Measurements from ENCODE around the gene GJA5. TPM values are rescaled to one million over a fixed set of nuclear protein-coding genes. Genes with fewer than 3 reads are reported as not detected.

The GJA5 gene
- total RNA-seq, 1 experiment from 2014 or later: not detected

DNA sequence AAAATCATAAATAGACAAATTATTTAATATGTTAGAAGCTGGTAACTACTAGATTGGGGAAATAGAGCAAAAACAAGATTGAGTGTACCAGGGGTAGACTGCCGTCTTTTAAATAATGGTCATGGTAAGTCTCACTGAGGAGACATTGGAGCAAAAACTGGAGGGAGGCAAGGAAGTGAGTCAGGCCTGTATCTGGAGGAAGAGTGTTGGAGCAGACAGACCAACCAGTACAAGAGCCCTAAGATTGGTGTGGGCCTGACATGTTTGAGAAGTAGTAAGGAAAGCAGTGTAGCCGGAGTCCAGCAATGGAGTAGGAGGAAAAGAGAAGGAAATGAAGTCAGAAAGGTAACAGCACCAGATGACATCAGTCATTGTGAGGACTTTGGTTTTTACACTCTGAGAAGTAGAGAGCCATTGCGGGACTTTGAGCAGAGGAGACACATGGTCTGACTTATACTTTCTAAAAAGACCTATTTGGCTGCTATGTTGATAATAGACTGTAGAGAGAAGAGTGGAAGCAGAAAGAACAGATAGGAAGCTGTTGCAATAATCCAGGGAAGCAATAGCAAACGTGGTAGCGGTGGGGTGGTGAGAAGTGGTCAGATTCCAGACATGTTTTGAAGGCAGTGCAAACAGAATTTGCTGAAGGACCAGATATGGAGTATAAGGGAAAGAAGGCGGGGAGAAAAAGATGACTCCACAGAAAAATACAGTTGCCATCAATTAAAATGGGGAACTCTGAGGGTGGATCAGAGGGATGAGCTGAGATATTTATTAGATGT is 44.7 kb upstream of the GJA5 start:
- Histone ChIP-seq H3K9me3 (ENCODE audit: control insufficient read depth, insufficient read depth, low read depth, low read length) (no peaks in the 10 kb centered on the region), H3K4me1 (ENCODE audit: control insufficient read depth, insufficient read depth, low read length) (no peaks in the 10 kb centered on the region), H3K4me3 (ENCODE audit: low read depth in 2 of 2, low read length in 2 of 2) (no peak overlapping the region), H3K36me3 (ENCODE audit: control insufficient read depth, insufficient read depth, low read length) (no peaks in the 10 kb centered on the region), H3K27me3 (ENCODE audit: control insufficient read depth, insufficient read depth, low read length) (0 out of 2 replicates have a peak, but pooled peaks cover 3% of the 10 kb centered on the region), H3K27ac (ENCODE audit: low read length) (no peak overlapping the region)
- DNase-seq (ENCODE audit: low read depth, low spot score): no peak
- TF ChIP-seq SIN3A (IDR thresholded peaks at IDR 0.05; ENCODE audit: borderline replicate concordance, insufficient read depth, low read depth, low read length): no peak
- TF ChIP-seq, protein P1, sequence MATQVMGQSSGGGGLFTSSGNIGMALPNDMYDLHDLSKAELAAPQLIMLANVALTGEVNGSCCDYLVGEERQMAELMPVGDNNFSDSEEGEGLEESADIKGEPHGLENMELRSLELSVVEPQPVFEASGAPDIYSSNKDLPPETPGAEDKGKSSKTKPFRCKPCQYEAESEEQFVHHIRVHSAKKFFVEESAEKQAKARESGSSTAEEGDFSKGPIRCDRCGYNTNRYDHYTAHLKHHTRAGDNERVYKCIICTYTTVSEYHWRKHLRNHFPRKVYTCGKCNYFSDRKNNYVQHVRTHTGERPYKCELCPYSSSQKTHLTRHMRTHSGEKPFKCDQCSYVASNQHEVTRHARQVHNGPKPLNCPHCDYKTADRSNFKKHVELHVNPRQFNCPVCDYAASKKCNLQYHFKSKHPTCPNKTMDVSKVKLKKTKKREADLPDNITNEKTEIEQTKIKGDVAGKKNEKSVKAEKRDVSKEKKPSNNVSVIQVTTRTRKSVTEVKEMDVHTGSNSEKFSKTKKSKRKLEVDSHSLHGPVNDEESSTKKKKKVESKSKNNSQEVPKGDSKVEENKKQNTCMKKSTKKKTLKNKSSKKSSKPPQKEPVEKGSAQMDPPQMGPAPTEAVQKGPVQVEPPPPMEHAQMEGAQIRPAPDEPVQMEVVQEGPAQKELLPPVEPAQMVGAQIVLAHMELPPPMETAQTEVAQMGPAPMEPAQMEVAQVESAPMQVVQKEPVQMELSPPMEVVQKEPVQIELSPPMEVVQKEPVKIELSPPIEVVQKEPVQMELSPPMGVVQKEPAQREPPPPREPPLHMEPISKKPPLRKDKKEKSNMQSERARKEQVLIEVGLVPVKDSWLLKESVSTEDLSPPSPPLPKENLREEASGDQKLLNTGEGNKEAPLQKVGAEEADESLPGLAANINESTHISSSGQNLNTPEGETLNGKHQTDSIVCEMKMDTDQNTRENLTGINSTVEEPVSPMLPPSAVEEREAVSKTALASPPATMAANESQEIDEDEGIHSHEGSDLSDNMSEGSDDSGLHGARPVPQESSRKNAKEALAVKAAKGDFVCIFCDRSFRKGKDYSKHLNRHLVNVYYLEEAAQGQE (IDR thresholded peaks at IDR 0.05; ENCODE audit: insufficient read depth in 1 of 2, low read depth in 2 of 2, low read length in 1 of 2): no peak
- TF ChIP-seq TCF7L2 (IDR thresholded peaks at IDR 0.05; ENCODE audit: low read depth, low read length): no peak
- TF ChIP-seq, protein P2, sequence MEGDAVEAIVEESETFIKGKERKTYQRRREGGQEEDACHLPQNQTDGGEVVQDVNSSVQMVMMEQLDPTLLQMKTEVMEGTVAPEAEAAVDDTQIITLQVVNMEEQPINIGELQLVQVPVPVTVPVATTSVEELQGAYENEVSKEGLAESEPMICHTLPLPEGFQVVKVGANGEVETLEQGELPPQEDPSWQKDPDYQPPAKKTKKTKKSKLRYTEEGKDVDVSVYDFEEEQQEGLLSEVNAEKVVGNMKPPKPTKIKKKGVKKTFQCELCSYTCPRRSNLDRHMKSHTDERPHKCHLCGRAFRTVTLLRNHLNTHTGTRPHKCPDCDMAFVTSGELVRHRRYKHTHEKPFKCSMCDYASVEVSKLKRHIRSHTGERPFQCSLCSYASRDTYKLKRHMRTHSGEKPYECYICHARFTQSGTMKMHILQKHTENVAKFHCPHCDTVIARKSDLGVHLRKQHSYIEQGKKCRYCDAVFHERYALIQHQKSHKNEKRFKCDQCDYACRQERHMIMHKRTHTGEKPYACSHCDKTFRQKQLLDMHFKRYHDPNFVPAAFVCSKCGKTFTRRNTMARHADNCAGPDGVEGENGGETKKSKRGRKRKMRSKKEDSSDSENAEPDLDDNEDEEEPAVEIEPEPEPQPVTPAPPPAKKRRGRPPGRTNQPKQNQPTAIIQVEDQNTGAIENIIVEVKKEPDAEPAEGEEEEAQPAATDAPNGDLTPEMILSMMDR (IDR thresholded peaks at IDR 0.05): no peak
- TF ChIP-seq POLR2AphosphoS5 (IDR thresholded peaks at IDR 0.05; ENCODE audit: low read depth, low read length): no peak
- POLR2A ChIA-PET: no interaction called here
- CTCF ChIA-PET: no interaction called here
- in situ Hi-C loops (cut with HindIII; ENCODE audit: low pct_unique_long_range_greater_than_20kb, low sequenced_read_pairs) (no loop called here), intact Hi-C loops (cut with micrococcal nuclease; ENCODE audit: unreplicated experiment) (no loop called here)
- BruUV-seq (replicated peaks): no TSS peak
- ATAC-seq: no peak

DNA sequence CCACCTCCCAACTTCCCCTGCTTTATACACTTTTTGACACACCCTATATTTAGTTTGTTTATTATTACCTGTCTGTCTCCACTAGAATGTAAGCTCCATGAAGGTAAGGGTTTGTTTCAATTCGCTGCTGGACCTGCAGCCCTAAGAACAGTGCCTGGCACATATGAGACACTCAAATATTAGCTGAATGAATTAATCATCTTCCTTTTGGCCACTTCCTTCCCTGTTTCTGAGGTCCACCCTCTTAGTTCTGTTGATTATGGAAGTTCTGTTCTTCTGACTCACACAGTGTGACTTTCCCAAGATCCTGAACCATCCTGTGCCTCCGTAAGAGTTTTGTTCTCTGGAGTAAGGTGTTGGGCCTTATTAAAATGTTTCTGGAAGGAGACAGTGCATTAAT is 40.4 kb upstream of the GJA5 start:
- no peak overlapping the region for H3K4me3 ChIP-seq (ENCODE audit: low read depth in 2 of 2, low read length in 2 of 2)
- no peaks in the 10 kb centered on the region for H3K36me3 ChIP-seq (ENCODE audit: control insufficient read depth, insufficient read depth, low read length)
- DNase-seq (ENCODE audit: low read depth, low spot score) (no peak), ATAC-seq (no peak)
- in situ Hi-C loops (cut with HindIII; ENCODE audit: low pct_unique_long_range_greater_than_20kb, low sequenced_read_pairs) (no loop called here), intact Hi-C loops (cut with micrococcal nuclease; ENCODE audit: unreplicated experiment) (no loop called here)
- BruUV-seq (replicated peaks): no TSS peak
- peaks cover 2% of the 10 kb centered on the region; the same call in 1 of the 2 replicates for H3K27me3 ChIP-seq (ENCODE audit: control insufficient read depth, insufficient read depth, low read length)
- H3K4me1 ChIP-seq (ENCODE audit: control insufficient read depth, insufficient read depth, low read length): no peaks in the 10 kb centered on the region
- no peak for TF ChIP-seq POLR2AphosphoS5 (IDR thresholded peaks at IDR 0.05; ENCODE audit: low read depth, low read length)
- TF ChIP-seq, protein P1 (IDR thresholded peaks at IDR 0.05; ENCODE audit: insufficient read depth in 1 of 2, low read depth in 2 of 2, low read length in 1 of 2): no peak
- TF ChIP-seq SIN3A (IDR thresholded peaks at IDR 0.05; ENCODE audit: borderline replicate concordance, insufficient read depth, low read depth, low read length): no peak
- no peak for TF ChIP-seq TCF7L2 (IDR thresholded peaks at IDR 0.05; ENCODE audit: low read depth, low read length)
- TF ChIP-seq, protein P2 (IDR thresholded peaks at IDR 0.05): no peak
- ChIA-PET CTCF (no interaction called here), POLR2A (no interaction called here)
- H3K9me3 ChIP-seq (ENCODE audit: control insufficient read depth, insufficient read depth, low read depth, low read length): no peaks in the 10 kb centered on the region
- H3K27ac ChIP-seq (ENCODE audit: low read length): no peak overlapping the region

Measured in Panc1 (cell line).